GM21529 (cell line): ENCODE data around the gene SP100.

Source experiments
- ATAC-seq: cut with Tn5 transposase; IDR thresholded peaks from one replicate; pipeline ENCODE4 v1.9.1; 2021; ENCODE audit not compliant: unreplicated experiment

SP100 gene

DNA sequence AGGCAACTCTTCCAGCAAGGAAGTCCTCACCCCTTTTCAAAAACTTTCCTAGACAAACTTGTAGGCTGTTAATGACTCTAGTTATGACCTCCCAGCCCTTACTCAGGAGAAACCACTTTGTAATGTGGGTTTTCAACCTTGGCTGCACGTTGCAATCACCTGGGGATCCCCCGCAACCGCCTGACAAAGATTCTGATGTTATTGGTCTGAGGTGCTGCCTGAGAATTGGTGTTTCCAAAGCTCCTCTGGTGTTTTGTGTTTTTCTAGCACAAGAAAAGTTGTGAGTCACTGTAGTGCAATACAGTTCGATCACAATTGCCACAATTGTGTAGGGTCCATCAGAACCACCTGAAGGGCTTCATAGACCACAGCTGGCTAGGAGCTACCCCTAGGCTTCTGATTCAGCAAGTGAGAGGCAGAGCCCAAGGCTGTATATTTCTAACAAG, 121.6 kb downstream of the SP100 start:
- peak; percentile 77 for ATAC-seq

DNA sequence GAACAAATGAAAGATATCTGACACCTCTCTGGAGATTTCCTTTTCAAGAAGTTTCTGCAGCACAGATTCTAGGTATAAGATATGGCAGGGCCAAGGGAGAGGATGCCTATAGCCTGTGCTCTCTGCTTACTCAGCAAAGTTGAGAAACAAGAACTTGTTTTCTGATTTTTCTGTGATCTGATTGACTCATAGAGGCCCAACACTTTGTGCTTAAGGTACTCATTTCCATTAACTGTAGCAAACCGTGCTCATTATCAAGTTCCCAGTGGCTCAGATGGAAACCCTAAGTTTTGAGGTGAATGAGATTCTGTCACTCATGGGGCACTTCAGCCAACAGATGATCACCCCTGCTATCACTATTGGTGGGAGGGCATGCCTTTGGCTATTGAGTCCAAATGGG, 124.3 kb downstream of the SP100 start:
- ATAC-seq: no peak

DNA sequence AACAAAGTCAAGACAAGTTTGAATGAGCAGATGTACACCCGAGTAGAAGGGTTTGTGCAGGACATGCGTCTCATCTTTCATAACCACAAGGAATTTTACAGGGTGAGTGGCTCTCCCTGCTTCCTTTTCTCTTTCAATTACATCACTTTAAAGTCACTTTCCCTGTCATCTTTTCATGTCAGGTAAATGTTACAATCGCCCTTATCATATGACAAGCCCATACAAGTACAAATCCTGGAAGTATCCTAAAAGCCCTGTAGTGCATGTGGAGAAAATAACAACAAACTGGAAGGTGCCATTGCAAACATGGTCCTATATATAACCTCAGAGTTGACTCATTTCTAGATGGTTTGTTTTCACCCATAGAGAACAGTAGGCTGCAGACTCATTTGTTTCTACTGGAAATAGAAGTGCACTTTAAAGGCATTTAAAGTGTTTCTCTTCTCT, 126.0 kb downstream of the SP100 start:
- peak; percentile 80 for ATAC-seq

DNA sequence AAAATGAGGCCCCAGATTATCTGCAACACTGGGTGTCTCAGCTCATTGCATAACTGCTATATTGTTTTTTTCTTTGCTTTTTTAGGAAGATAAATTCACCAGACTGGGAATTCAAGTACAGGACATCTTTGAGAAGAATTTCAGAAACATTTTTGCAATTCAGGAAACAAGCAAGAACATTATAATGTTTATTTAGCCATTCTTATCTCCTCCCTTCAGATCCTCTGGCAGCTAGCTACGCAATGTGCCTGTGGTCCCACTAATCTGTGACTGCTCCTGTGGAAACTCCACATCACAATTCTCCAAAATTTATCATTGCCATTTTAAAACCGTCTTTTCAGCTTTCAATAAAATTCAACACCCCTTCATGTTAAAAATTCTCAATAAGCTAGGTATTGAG, 126.8 kb downstream of the SP100 start:
- no peak for ATAC-seq

DNA sequence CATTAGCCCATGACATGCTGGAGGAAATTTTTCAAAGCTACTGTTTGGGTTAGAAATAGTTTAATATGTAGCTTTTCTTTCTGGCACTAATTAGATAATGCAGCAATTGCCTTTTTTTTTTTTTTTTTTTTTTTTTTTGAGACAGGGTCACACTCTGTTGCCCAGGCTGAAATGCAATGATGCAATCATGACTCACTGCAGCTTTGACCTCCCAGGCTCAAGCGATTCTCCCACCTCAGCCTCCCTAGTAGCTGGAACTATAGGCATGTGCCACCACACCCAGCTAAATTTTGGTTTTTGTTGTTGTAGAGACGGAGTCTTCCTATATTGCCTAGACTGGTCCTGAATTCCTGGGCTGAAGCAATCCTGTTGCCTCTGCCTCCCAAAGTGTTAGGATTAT, 136.2 kb downstream of the SP100 start:
- ATAC-seq: no peak

DNA sequence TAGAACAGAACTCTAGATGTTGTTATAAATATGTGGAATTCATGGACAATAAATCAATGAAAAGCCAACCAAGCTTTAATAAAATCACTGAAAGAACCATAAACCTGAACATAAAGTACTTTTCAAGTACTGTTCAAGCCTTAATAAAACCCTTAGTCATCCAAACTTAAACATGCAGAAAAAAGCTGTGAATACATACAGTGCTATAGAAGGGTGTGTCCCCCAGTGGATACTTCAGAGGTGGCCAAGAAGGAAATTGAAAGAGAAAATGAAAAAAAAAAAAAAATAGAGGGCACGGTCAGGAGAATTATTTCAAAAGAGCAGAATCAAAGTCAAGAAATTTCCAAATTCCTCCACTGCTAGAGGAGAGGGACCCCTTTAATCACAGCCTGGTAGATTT, 141.1 kb downstream of the SP100 start:
- ATAC-seq: no peak

DNA sequence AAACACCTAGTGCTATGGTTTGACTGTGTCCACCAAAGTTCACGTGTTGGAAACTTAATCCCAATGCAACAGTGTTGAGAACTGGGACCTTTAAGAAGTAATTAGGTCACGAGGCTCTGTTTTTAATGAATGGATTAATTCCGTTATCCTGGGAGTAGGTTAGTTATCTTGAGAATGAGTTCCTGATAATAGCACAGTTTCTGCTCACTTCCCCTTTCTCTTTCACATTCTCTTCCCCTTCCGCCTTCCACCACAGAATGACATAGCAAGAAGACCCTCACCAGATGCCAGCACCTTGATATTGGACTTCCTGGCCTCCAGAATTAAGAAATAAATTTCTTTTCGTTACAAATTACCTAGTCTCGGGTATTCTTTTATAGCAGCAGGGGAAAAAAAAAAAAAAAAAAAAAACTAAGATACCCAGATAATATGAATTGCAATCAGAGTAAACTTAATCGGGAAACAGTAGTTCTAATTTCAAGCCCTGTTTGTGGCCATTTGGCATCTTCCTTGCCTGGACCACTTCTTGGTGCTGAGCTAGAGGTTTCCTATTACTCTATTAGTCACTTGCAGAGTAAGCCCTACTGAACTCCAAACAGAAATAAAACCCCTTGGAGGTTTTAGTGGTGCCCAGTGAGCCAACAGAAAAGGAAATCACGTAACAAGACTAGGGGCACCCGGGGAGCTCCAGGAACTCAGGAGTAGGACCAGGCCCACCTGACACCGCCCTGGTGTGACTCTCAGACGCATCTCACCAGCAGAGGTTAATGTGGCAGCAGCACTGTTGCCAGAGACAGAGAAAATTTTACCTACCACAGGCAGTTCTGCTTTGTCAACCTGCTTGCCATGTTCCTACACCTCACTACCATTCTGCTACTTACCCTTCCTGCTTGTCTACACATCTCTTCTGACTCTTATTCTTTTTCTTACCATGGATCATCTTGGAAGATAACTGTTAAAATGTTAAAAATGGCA, 149.1 kb downstream of the SP100 start:
- peak; percentile 58 for ATAC-seq

DNA sequence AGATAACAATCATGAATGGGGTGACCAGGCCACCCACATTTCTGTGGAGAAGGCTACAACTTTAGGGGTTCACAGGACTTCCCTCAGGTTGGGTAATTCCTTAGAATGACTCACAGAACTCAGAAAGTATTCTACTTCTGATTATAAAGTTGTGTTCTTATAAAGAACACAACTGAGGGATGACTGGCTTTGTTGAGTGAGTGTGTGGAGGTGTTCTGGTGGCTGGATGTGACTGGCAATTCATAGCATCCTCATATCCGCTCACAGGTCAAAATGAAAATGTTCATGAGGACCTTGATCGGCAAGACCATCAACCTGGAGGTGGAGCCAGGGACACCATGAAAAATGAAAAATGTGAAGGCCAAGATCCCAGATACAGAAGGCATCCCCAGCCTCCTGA, 153.3 kb downstream of the SP100 start:
- no peak for ATAC-seq

DNA sequence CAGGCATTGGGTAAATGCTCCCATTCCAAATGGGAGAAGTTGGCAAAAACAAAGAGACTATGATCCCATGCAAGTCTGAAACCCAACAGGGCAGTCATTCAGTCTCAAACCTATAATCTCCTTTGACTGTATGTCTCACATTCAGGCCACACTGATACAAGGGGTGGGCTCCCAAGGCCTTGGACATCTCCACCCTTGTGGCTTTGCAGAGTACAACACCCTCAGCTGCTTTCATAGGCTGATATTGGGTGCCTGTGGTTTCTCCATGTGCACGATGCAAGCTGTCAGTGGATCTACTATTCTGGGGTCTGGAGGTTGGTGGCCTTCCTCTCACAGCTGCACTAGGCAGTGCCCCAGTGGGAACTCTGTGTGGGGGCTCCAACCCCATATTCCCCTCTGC, 155.0 kb downstream of the SP100 start:
- no peak for ATAC-seq

DNA sequence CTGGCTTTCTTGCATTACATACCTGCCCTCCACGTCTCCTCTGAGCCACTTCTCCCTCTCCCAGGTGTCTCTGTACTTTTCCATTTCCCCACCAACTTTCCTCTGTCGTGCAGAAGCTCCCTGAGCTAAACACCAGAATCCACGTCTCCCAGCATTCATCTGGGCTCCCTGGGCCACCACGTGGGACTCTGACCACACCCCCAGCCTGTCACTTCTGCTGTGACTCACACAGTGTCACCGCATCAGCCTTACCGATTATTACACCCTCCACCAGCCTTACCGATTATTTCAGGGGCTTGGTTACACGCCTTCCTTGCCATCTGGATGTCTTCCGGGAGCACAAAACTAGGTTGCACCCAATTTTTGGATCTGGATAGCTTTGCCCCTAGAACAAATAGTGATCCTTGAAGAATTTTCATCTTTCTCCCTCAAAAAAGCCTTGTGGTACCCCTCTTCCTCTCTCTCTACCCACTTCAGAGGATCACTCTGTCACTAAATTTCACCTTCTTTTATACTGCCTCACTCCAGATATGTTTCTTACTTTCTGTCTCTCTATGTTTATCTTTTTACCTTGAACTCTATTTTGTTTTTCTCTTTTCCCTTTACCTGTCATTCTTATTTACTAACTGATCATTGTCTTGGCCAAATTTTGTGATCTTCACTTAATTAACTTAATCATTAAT, 159.8 kb downstream of the SP100 start:
- ATAC-seq: no peak

DNA sequence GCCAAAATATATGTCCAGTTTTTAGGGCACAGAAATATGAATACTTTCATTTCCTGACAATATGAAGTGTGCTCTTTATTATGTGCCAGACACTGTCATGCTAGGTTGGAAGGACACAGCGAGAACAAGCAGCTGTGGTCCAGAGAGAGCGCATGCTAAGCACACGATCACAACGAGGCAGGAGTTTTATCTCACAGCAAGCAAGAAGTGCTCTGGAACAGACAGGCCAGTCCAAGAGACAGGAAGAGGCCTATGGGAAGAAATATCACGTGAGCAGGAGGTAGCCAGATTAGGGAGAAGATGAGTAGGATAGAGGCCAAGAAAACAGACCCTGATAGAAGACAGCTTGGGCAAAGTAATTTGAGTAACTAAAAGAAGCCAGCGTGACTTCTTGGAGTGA, 161.1 kb downstream of the SP100 start:
- ATAC-seq: no peak

DNA sequence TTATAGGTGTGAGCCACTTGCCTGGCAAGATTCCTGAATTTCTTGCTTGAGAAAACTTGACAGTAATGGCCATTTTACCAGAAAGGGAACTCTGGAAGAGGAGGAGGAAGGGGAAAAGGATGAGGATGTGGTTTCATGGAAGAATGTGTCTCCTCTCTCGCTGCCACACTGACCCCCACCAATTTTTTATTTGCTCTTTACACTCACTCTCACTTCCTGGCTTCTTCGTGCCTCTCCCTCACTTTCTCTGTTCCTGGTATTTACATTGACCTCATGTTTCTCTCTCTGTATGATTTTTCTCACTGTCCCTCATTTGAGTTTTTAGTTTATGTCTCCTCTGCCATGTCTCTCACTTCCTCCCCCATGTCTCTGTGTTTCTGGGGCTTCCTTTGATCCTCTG, 162.1 kb downstream of the SP100 start:
- peak; percentile 43 for ATAC-seq

DNA sequence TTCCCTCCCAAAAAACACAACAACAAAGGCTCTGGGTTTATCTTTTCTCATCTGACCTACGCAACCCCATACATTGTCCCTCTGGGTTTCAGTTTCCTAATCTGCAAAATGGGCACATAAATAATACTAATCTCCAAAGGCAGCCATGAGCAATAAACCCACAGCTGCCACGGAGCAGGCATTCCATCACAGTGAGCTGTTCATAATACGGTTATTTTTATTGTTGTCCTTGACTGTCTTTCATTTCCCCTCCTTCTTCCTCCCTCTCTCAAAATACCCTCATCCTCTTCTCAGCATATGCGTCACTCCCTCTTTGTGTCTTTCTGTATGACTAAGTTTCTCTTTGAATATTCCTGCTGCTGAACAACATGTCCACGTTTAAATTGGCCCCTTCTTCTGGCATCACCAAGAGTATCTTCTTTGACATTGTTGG, 166.9 kb downstream of the SP100 start:
- ATAC-seq: peak; percentile 66

DNA sequence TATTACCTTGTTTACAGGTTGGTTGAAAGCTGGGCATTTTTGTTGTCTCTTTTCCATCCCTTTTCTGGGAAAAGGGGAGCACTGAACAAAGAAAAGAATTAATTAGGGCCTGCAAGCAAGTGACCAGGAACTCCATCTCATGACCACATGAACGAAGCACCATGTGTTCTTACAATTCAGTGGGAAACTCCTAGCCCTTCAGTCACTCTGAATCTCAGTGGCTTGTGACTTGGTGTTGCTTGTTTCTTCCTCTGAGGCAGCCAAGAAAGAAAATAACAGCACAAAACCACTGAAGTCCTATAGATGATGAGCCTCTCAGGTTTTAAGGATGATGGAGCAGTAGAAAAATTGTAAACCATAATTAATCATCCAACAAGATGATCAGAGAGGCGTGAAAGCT, 167.6 kb downstream of the SP100 start:
- ATAC-seq: no peak

DNA sequence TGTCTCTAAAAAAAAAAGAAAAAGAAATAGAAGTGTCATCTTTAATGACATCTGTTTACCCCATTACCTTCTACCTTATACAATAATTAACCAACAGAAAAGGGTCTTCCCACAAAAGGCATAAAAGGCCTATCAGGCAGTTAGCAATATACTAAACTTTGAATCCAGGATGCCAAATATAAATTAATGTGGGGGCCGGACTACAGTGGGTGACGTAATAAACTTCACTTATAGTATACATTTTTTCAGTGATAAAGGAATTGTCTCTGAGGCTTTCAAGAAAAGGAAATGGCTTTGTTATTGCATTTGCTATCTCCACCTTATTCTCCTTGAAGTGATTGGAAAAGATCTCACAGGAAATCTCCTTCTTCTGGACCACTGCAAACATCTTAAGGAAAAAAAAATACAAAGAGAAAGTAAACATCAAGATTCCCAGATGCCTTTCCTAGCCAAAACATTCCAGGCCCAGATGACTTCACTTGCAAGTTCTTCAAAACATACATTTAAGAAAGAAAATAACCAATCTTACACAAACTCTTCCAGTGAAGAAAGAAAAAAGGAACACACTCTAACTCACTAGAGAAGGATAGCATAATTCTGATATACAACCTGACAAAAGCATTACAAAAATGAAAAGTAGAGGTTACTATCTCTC, 170.5 kb downstream of the SP100 start:
- no peak for ATAC-seq

DNA sequence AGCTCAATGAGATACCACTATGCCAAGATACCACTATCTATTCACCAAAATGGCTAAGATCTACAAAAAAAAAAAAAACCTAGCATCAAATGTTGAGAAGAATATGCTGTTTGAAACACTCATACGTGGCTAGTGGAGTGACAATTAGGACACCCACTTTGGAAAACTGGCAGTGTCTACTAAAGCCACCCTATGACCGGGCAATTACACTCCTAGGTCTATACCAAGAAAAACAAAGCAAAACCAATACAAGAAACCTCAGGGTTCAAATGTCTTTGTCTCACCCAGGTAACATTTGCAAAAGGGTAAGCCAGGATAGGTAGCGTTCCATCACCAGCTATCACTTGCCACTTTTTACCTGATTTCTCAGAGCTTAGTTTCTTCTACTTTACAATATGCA, 173.0 kb downstream of the SP100 start:
- peak; percentile 25 for ATAC-seq

DNA sequence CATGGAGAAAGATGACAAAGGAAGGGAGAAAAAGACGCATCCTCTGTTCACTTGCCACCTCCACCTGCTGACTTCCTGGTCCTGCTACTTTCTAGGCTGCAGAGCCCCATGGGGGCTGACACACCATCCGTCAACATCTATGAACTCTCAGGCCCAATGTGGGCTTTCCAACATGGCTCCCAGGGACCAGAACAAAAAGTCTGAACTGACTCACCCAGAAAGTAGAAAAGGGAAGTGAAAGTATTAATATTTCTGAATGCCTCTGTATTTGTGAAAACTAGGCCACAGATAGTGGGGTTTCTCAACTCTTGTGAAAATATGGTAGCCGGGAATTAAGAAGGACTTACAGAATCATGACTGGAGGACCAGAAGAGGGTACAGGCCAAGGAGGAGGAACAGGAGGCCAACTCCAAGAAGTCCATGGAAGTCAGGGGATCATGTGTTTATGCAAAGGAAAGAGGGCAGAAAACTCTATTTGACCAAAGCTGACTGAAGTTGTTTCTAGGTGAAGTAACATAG, 173.6 kb downstream of the SP100 start:
- peak; percentile 93 for ATAC-seq

DNA sequence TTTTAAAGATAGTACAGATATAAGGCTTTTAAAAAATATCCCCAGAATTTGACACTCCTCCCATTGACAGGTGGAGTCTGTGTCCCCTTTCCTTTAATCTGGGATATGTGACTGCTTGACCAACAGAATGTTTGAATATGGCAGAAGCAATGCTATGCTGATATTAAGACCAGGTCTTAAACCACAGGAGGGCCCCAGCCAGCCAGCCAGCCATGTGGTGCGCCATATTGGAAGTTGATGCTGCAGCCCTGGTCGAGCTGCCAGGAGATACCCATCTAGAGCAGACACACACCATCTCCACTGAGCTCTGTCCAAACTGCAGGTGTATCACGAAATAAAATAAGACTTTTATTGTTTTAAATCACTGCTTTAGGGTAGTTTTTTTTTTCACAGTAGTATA, 174.3 kb downstream of the SP100 start:
- no peak for ATAC-seq

DNA sequence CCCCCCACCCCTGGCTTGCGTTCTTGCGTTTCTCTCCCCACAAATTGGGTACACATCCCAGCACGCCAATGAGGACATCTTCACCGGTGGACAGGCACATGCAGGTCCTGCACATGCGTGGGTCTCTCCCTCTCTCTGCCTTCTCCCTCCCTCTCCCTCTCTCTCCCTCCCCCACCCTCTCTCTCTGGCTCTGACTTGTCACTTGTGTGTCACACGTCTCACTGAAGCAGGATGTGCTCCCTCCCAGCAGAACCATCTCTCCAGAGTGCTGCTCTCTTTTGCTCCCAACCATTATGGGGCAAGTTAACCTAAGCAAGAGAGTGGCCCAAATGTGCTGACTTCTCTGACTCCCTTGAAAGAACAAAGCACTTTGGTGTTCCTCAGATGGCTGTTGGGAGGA, 175.8 kb downstream of the SP100 start:
- ATAC-seq: no peak

DNA sequence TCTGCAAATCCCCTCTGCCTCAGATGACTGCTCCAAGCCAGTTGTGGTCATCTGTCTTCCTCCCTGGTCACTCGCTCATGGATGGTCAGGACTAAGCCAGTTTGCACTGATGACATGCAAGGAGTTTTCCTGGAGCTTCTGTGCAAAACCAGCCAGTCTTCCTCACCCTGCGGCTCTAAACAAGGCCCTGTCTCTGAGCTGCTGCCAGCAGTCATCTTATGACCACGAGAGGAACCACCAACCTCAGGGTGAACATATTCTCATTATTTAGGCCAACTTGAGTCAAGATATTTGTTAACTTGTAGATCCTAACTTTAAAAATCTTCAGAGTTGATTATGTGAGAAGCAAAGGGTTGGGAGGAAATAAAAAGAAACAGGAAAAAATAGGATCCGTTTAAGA, 176.8 kb downstream of the SP100 start:
- ATAC-seq: no peak
